Measurements from ENCODE around the gene KRTAP9-8. TPM values are rescaled to one million over a fixed set of nuclear protein-coding genes. Genes with fewer than 3 reads are reported as not detected.

The KRTAP9-8 gene
- total and polyA plus RNA-seq, 2 of the 13 experiments (the other 11 are each of a cell fraction or from before 2014, with no cell fraction given) = not detected

DNA sequence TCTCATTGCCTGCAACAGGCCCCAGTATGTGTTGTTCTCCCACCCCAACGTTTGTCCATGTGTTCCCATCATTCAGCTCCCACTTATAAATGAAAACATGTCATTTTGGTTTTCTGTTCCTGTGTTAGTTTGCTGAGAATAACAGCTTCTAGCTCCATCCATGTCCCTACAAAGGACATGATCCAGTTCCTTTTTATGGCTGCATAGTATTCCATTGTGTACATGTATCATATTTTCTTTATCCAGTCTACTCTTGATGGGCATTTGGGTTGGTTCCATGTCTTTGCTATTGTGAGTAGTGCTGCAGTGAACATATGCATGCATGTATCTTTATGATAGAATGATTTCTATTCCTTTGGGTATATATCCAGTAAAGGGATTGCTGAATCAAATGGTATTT is 22.1 kb upstream of the KRTAP9-8 start:
- no peak overlapping the region for H3K9ac ChIP-seq (ENCODE audit: insufficient read depth, low read depth, low read length)
- H2AFZ ChIP-seq (ENCODE audit: low read length) = no peak overlapping the region
- no peak overlapping the region for H3K4me2 ChIP-seq (ENCODE audit: low read depth, low read length)
- in situ Hi-C loops (cut with HindIII; ENCODE audit: extremely low pct_ligation_motif_present, low pct_unique_long_range_greater_than_20kb) (no loop called here), intact Hi-C loops (cut with micrococcal nuclease; ENCODE audit: unreplicated experiment) (no loop called here)
- peaks cover 0 to 17% of the 10 kb centered on the region in 2 experiments; a peak in 2 of 5 replicates for H3K27me3 ChIP-seq (ENCODE audit: control insufficient read depth in 1 of 2, insufficient read depth in 2 of 2, low read length in 2 of 2)
- ChIA-PET CTCF (ENCODE audit: low intra/inter-chr PET ratio, low total read pairs) (no interaction called here), POLR2A (no interaction called here)
- TF ChIP-seq TEAD2 (CRISPR knock-in tag; IDR thresholded peaks at IDR 0.05) (no peak), POLR2AphosphoS5 (IDR thresholded peaks at IDR 0.05; ENCODE audit: low read depth, low read length) (no peak), ZNF629 (CRISPR knock-in tag; conservative IDR thresholded peaks at IDR 0.05) (no peak), ARID2 (CRISPR knock-in tag; IDR thresholded peaks at IDR 0.05; ENCODE audit: borderline replicate concordance) (no peak), NFATC3 (CRISPR knock-in tag; IDR thresholded peaks at IDR 0.05) (no peak), ZNF720 (CRISPR knock-in tag; IDR thresholded peaks at IDR 0.05) (no peak), ZNF816 (CRISPR knock-in tag; IDR thresholded peaks at IDR 0.05; ENCODE audit: borderline replicate concordance) (no peak), GZF1 (CRISPR knock-in tag; IDR thresholded peaks at IDR 0.05) (no peak)
- TF ChIP-seq, protein P1, sequence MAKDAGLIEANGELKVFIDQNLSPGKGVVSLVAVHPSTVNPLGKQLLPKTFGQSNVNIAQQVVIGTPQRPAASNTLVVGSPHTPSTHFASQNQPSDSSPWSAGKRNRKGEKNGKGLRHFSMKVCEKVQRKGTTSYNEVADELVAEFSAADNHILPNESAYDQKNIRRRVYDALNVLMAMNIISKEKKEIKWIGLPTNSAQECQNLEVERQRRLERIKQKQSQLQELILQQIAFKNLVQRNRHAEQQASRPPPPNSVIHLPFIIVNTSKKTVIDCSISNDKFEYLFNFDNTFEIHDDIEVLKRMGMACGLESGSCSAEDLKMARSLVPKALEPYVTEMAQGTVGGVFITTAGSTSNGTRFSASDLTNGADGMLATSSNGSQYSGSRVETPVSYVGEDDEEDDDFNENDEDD (CRISPR knock-in tag; IDR thresholded peaks at IDR 0.05; ENCODE audit: borderline replicate concordance) = no peak
- ATAC-seq = no peak
- no peak for DNase-seq (ENCODE audit: low spot score)
- no peaks in the 10 kb centered on the region for H3K9me3 ChIP-seq (ENCODE audit: low read length)
- peaks cover 6% of the 10 kb centered on the region; the same call in 1 of the 2 replicates for H3K4me1 ChIP-seq (ENCODE audit: insufficient read depth, low read length)
- no peak overlapping the region for H3K4me3 ChIP-seq (replicated peaks in 1 of 3; ENCODE audit: insufficient read depth in 1 of 3, low read depth in 2 of 3, low read length in 3 of 3)
- 0% methylated on average over 1 of the region's 1 CpG for WGBS (ENCODE audit: low lambda C conversion rate)
- no peaks in the 10 kb centered on the region for H3K79me2 ChIP-seq (ENCODE audit: insufficient read depth, low read length)
- no peaks in the 10 kb centered on the region for H4K20me1 ChIP-seq (ENCODE audit: insufficient read depth, low read length)
- BruUV-seq (replicated peaks) = no TSS peak
- no peaks in the 10 kb centered on the region for H3K36me3 ChIP-seq (replicated peaks in 1 of 2; ENCODE audit: control insufficient read depth in 1 of 2, insufficient read depth in 2 of 2, low read length in 2 of 2)
- no peak for FAIRE-seq
- H3K27ac ChIP-seq (ENCODE audit: extremely low read length, insufficient read depth, low read length) = no peak overlapping the region

DNA sequence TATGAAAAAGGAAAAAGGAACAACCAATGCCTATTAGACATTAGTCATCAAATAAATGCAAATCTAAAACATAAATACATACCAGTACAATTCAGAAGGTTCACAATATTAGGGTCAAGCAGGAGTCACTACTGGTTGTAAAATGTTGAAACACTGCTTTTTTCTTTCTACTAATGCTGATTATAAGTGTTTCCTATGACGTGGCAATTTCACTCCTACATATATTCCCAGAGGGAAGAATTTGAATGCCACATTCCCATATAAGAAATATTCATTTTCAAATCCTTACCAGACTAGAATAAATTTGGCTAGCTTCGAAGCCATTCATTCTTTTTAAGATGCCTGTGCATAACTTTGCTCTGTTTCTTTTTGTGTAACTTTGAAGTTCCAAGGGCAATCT is 14.0 kb upstream of the KRTAP9-8 start:
- 1% methylated on average over 2 of the region's 2 CpGs for WGBS (ENCODE audit: low lambda C conversion rate)
- ATAC-seq (no peak), FAIRE-seq (no peak), DNase-seq (ENCODE audit: low spot score) (no peak)
- H3K27me3 ChIP-seq (ENCODE audit: control insufficient read depth in 1 of 2, insufficient read depth in 2 of 2, low read length in 2 of 2) = no peaks in the 10 kb centered on the region; a peak in 3 of 5 replicates
- in situ Hi-C loops (cut with HindIII; ENCODE audit: extremely low pct_ligation_motif_present, low pct_unique_long_range_greater_than_20kb) (no loop called here), intact Hi-C loops (cut with micrococcal nuclease; ENCODE audit: unreplicated experiment) (no loop called here)
- H3K4me2 ChIP-seq (ENCODE audit: low read depth, low read length) = no peak overlapping the region
- POLR2A ChIA-PET = no interaction called here
- H3K4me1 ChIP-seq (ENCODE audit: insufficient read depth, low read length) = no peaks in the 10 kb centered on the region
- CTCF ChIA-PET (ENCODE audit: low intra/inter-chr PET ratio, low total read pairs) = no interaction called here
- no peak overlapping the region for H3K9ac ChIP-seq (ENCODE audit: insufficient read depth, low read depth, low read length)
- no TSS peak for BruUV-seq (replicated peaks)
- H3K36me3 ChIP-seq (replicated peaks in 1 of 2; ENCODE audit: control insufficient read depth in 1 of 2, insufficient read depth in 2 of 2, low read length in 2 of 2) = no peaks in the 10 kb centered on the region
- H4K20me1 ChIP-seq (ENCODE audit: insufficient read depth, low read length) = no peaks in the 10 kb centered on the region
- H3K4me3 ChIP-seq (replicated peaks in 1 of 3; ENCODE audit: insufficient read depth in 1 of 3, low read depth in 2 of 3, low read length in 3 of 3) = no peak overlapping the region
- no peak overlapping the region for H3K27ac ChIP-seq (ENCODE audit: extremely low read length, insufficient read depth, low read length)
- no peak overlapping the region for H2AFZ ChIP-seq (ENCODE audit: low read length)
- no peaks in the 10 kb centered on the region for H3K9me3 ChIP-seq (ENCODE audit: low read length)
- H3K79me2 ChIP-seq (ENCODE audit: insufficient read depth, low read length) = no peaks in the 10 kb centered on the region
- TF ChIP-seq MAFF (IDR thresholded peaks at IDR 0.05; ENCODE audit: low read depth, low read length) (peak; percentile 24; the same call in 1 of the 2 replicates), RFX3 (CRISPR knock-in tag; IDR thresholded peaks at IDR 0.05) (no peak), CREB1 (IDR thresholded peaks at IDR 0.05) (peak; percentile 65; the same call in 1 of the 2 replicates), CREB1 (CRISPR knock-in tag; IDR thresholded peaks at IDR 0.05) (no peak), ZNF773 (CRISPR knock-in tag; IDR thresholded peaks at IDR 0.05; ENCODE audit: borderline replicate concordance) (no peak), MAFK (conservative IDR thresholded peaks at IDR 0.05 in 1 of 2, IDR thresholded peaks at IDR 0.05 in 1 of 2; ENCODE audit: low read length in 2 of 2) (0 out of 4 replicates have a peak, but pooled peaks of 1 of the 2 experiments have one; percentile 1), ZNF616 (CRISPR knock-in tag; IDR thresholded peaks at IDR 0.05; ENCODE audit: low read depth) (no peak), NBN (conservative IDR thresholded peaks at IDR 0.05) (no peak), TARDBP (CRISPR knock-in tag; IDR thresholded peaks at IDR 0.05) (no peak), ZKSCAN5 (CRISPR knock-in tag; IDR thresholded peaks at IDR 0.05) (no peak)
- TF ChIP-seq, protein P2, sequence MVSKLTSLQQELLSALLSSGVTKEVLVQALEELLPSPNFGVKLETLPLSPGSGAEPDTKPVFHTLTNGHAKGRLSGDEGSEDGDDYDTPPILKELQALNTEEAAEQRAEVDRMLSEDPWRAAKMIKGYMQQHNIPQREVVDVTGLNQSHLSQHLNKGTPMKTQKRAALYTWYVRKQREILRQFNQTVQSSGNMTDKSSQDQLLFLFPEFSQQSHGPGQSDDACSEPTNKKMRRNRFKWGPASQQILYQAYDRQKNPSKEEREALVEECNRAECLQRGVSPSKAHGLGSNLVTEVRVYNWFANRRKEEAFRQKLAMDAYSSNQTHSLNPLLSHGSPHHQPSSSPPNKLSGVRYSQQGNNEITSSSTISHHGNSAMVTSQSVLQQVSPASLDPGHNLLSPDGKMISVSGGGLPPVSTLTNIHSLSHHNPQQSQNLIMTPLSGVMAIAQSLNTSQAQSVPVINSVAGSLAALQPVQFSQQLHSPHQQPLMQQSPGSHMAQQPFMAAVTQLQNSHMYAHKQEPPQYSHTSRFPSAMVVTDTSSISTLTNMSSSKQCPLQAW (CRISPR knock-in tag; IDR thresholded peaks at IDR 0.05) = no peak
